K562 (cell line): ENCODE measurements around the gene IDI1. TPM values are rescaled to one million over a fixed set of nuclear protein-coding genes. Genes with fewer than 3 reads are reported as not detected.

Source experiments
- ATAC-seq: fragments of 200-7000 bp; cut with Tn5 transposase; 3 replicates; pipeline ENCODE4 v1.9.1; 2020; ENCODE audit warnings: moderate library complexity
- BruUV-seq: library from RNA; stranded (reverse); fragments of 400-500 nt; replicated peaks from 2 replicates; lab custom pipeline; 2021; lab: Mats Ljungman, UMichigan
- CTCF ChIA-PET: fragments of 300-600 bp; formaldehyde crosslinking; extraction: SDS; loops from one replicate; lab custom pipeline; 2021; ENCODE audit warnings: low intra/inter-chr PET ratio; lab: Yijun Ruan, JAX
- POLR2A ChIA-PET: fragments of 300-600, 350-650 bp; sonication (Branson Sonifier 250); formaldehyde crosslinking; extraction: SDS; loops from one replicate; lab custom pipeline; 2021; ENCODE audit warnings: antibody characterized with exemption, inconsistent platforms; lab: Yijun Ruan, JAX
- DNase-seq, 4 experiments: peaks; one replicate each; pipeline versions ENCODE4 v3.0.0 to v3.0.0-alpha.2; 2011 to 2018; ENCODE audit warnings: low spot score in 3 of 4, mixed read lengths in 3 of 4; ENCODE audit errors: extremely low read depth in 1 of 4
- FAIRE-seq: peaks from 2 replicates; lab custom pipeline; 2011; peaks lifted over from hg19 to GRCh38; lab: Jason Lieb, UNC
- H2AFZ ChIP-seq: 2 replicates; pipeline ENCODE4 v1.6.0; 2011; ENCODE audit warnings: low read depth, low read length, control low read depth, inconsistent platforms
- H3K27ac ChIP-seq: fragments of 200-600 bp; 3 replicates; pipeline ENCODE4 v1.8.0; 2011; ENCODE audit warnings: low read depth, mild to moderate bottlenecking, control low read depth, inconsistent platforms, low read length, moderate library complexity, mixed read lengths; ENCODE audit errors: extremely low read depth
- H3K27me3 ChIP-seq, 2 experiments: fragments of 300-600 bp in 1 of 2; 2 replicates in 1 of 2; 3 replicates in 1 of 2; pipeline versions ENCODE4 v1.6.0 to v1.8.0; 2011; ENCODE audit warnings: inconsistent platforms in 2 of 2, low read length in 2 of 2, mild to moderate bottlenecking in 1 of 2, mixed read lengths in 1 of 2, moderate library complexity in 1 of 2; ENCODE audit not compliant: control insufficient read depth in 2 of 2, insufficient read depth in 2 of 2
- H3K36me3 ChIP-seq: fragments of 300-600 bp; 3 replicates; pipeline ENCODE4 v1.8.0; 2011; ENCODE audit warnings: mild to moderate bottlenecking, low read length, inconsistent platforms; ENCODE audit not compliant: control insufficient read depth, insufficient read depth
- H3K4me1 ChIP-seq, 2 experiments: fragments of 200-600 bp in 1 of 2; replicated peaks in 1 of 2; 2 replicates in 1 of 2; 3 replicates in 1 of 2; pipeline versions ENCODE4 v1.5.1 to v1.8.0; 2011; ENCODE audit warnings: inconsistent platforms in 2 of 2, low read length in 2 of 2, mild to moderate bottlenecking in 1 of 2, mixed read lengths in 1 of 2, moderate library complexity in 1 of 2; ENCODE audit not compliant: control insufficient read depth in 2 of 2, insufficient read depth in 2 of 2
- H3K4me2 ChIP-seq: 2 replicates; pipeline ENCODE4 v1.6.1; 2011; ENCODE audit warnings: low read length, control low read depth, inconsistent platforms, mixed read lengths; ENCODE audit not compliant: insufficient read depth
- H3K4me3 ChIP-seq: fragments of 200-600 bp; sonication (generic), shearing (Covaris generic); 2 replicates; pipeline ENCODE4 v1.5.1; 2016; ENCODE audit warnings: control low read depth, inconsistent platforms
- H3K79me2 ChIP-seq: fragments of 200-600 bp; 3 replicates; pipeline ENCODE4 v1.8.0; 2011; ENCODE audit warnings: low read length, inconsistent platforms; ENCODE audit not compliant: control insufficient read depth, insufficient read depth
- H3K9ac ChIP-seq, 2 experiments: 2 replicates each; pipeline versions ENCODE4 v1.6.0 to v1.6.1; 2011; ENCODE audit warnings: low read depth in 2 of 2, low read length in 2 of 2, control low read depth in 1 of 2, inconsistent platforms in 1 of 2, mild to moderate bottlenecking in 1 of 2, mixed read lengths in 1 of 2; ENCODE audit not compliant: insufficient read depth in 1 of 2
- H3K9me1 ChIP-seq: one replicate; pipeline ENCODE4 v1.6.0; 2011; ENCODE audit warnings: inconsistent platforms, mild to moderate bottlenecking, low read length, moderate library complexity; ENCODE audit not compliant: control insufficient read depth, insufficient read depth
- H3K9me3 ChIP-seq: replicated peaks from 2 replicates; pipeline ENCODE4 v1.5.1; 2011; ENCODE audit warnings: low read depth, low read length, inconsistent platforms; ENCODE audit not compliant: control insufficient read depth, insufficient read depth
- H4K20me1 ChIP-seq: replicated peaks from 2 replicates; pipeline ENCODE4 v1.6.1; 2011; ENCODE audit warnings: low read length, inconsistent platforms, mixed read lengths; ENCODE audit not compliant: control insufficient read depth, insufficient read depth
- HIVEP1 ChIP-seq: fragments of 250-450 bp; sonication (Bioruptor Pico); IDR thresholded peaks from 2 replicates; pipeline ENCODE4 v1.4.0; 2020; ENCODE audit warnings: mild to moderate bottlenecking
- MAFG ChIP-seq: fragments of 450-650 bp; conservative IDR thresholded peaks from 2 replicates; pipeline ENCODE4 v1.6.1; 2016; ENCODE audit warnings: missing genetic modification characterization, missing compliant biosample characterization
- MNT ChIP-seq, 2 experiments: fragments of 450-650 bp; conservative IDR thresholded peaks; 2 replicates each; pipeline ENCODE4 v1.6.1; 2017; ENCODE audit warnings: mild to moderate bottlenecking in 2 of 2, moderate library complexity in 2 of 2
- NONO ChIP-seq, 2 experiments: fragments of 200-400 bp in 1 of 2; fragments of 450-650 bp in 1 of 2; formaldehyde crosslinking in 1 of 2; IDR thresholded peaks; 2 replicates each; pipeline ENCODE4 v1.6.1; 2017; ENCODE audit warnings: low read depth in 2 of 2, mild to moderate bottlenecking in 2 of 2, moderate library complexity in 2 of 2, low read length in 1 of 2
- SOX6 ChIP-seq: fragments of 450-650 bp; IDR thresholded peaks from 2 replicates; pipeline ENCODE4 v1.6.1; 2014; ENCODE audit warnings: mild to moderate bottlenecking
- ZBTB40 ChIP-seq, 2 experiments: fragments of 450-650 bp in 1 of 2; sonication (generic) in 1 of 2; formaldehyde crosslinking in 1 of 2; IDR thresholded peaks; 2 replicates each; pipeline versions ENCODE4 v1.7.1 to v1.9.0; 2016 to 2022; ENCODE audit warnings: inconsistent platforms in 1 of 2, mild to moderate bottlenecking in 1 of 2, missing genetic modification reagents in 1 of 2
- ZNF184 ChIP-seq: sonication (generic); formaldehyde crosslinking; IDR thresholded peaks from 2 replicates; pipeline ENCODE4 v1.5.0; 2020; ENCODE audit warnings: missing genetic modification reagents
- ZNF696 ChIP-seq: fragments of 250-450 bp; sonication (Bioruptor Pico); conservative IDR thresholded peaks from 2 replicates; pipeline ENCODE4 v1.4.0; 2020; ENCODE audit warnings: mild to moderate bottlenecking, moderate library complexity
- in situ Hi-C: fragments of 300-500 bp; cut with MboI; formaldehyde crosslinking; loops from 4 replicates; pipeline ENCODE4 v1.15.0; 2018; ENCODE audit warnings: inconsistent platforms, mixed read lengths
- intact Hi-C: fragments of 100-400 bp; cut with micrococcal nuclease; formaldehyde crosslinking; loops from 2 replicates; pipeline ENCODE4 v1.14.2; 2022
- polyA plus RNA-seq, 8 experiments: library from polyadenylated mRNA; depleted of rRNA in 4 of 8; stranded (reverse) in 5 of 8; unstranded in 3 of 8; fragments of >200 nt; fragmentation: Nextera tagmentation in 2 of 8; fragmentation: Illumina TruSeq in 1 of 8; extraction: Ambion mirVana in 2 of 8; extraction: Trizol in 1 of 8; gene quantifications; 2 replicates each; pipeline versions ENCODE4 v1.2.1 to v1.2.3, GENCODE V29; 2011 to 2014; ENCODE audit warnings: inconsistent platforms in 1 of 8, missing spikeins in 1 of 8
- total RNA-seq, 7 experiments: library from RNA; depleted of rRNA in 6 of 7; stranded (reverse); fragments of >200 nt in 6 of 7; fragmentation: Illumina TruSeq in 2 of 7; extraction: Trizol in 2 of 7; gene quantifications; 2 replicates each; pipeline versions ENCODE4 v1.2.1 to v1.2.3, GENCODE V29; 2011 to 2021; ENCODE audit warnings: low replicate concordance in 1 of 7

The IDI1 gene
- total and polyA plus RNA-seq, 9 of the 15 experiments (the other 6 are each of a cell fraction or from before 2014, with no cell fraction given), result 70.0 to 265 (median 119) TPM

GRCh38 chr10:1083581-1083980 lies 34.7 kb upstream of the IDI1 start (continued):
- TF ChIP-seq ZBTB40 (IDR thresholded peaks at IDR 0.05) (no peak), ZBTB40 (CRISPR knock-in tag; IDR thresholded peaks at IDR 0.05) (no peak)

DNA sequence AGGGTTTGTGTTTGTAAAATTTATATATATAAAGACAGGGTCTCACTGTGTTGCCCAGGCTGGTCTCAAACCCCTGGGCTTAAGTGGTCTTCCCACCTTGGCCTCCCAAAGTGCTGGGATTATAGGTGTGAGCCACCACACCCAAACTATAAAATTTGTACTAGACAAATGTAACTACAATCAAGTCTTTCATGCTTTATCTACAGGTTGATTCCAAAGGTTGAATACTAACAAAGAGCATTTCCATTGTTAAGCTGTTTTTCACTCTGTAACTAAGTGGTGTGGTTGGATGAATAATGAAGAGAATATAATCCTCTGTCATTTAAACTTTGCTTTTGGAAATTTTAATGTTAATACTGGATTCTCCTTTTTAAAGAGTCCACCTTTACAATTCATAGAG lies 29.7 kb upstream of the IDI1 start:
- in situ Hi-C loops, result no loop called here
- no peaks in the 10 kb centered on the region for H3K9me3 ChIP-seq
- H3K9me1 ChIP-seq, result no peaks in the 10 kb centered on the region
- H3K9ac ChIP-seq, result no peak overlapping the region
- ChIA-PET POLR2A (no interaction called here), CTCF (no interaction called here)
- no peaks in the 10 kb centered on the region for H3K27me3 ChIP-seq
- no peak overlapping the region for H3K27ac ChIP-seq
- H4K20me1 ChIP-seq, result no peaks in the 10 kb centered on the region
- no peak overlapping the region for H2AFZ ChIP-seq
- H3K4me1 ChIP-seq, result no peaks in the 10 kb centered on the region; a peak in 1 of 5 replicates
- DNase-seq, result no peak
- intact Hi-C loops, result no loop called here
- TF ChIP-seq MNT (conservative IDR thresholded peaks at IDR 0.05) (no peak), HIVEP1 (CRISPR knock-in tag) (no peak), NONO (IDR thresholded peaks at IDR 0.05; ENCODE audit: low read depth in 2 of 2, low read length in 1 of 2) (no peak), ZNF184 (CRISPR knock-in tag) (no peak), SOX6 (no peak), ZNF696 (CRISPR knock-in tag) (no peak), MAFG (tag) (no peak)
- TF ChIP-seq, all 486 proteins: peak for 0
- ATAC-seq (no peak), FAIRE-seq (no peak)
- no peak overlapping the region for H3K4me3 ChIP-seq
- H3K36me3 ChIP-seq, result peaks cover 36% of the 10 kb centered on the region
- H3K79me2 ChIP-seq, result no peaks in the 10 kb centered on the region
- no peak overlapping the region for H3K4me2 ChIP-seq
- no TSS peak for BruUV-seq
